Endodermal cell (in vitro differentiated cells): ENCODE data around the gene PDCD10. TPM values are rescaled to one million over a fixed set of nuclear protein-coding genes. Genes with fewer than 3 reads are reported as not detected.
A peak's percentile ranks its signal among the peaks of the same experiment; 100 is the strongest.

Experiments
- DNase-seq: peaks from one replicate; pipeline ENCODE4 v3.0.0-alpha.2; 2017
- H3K27ac ChIP-seq: 2 replicates; pipeline ENCODE4 v1.5.1; 2013; ENCODE audit warnings: mild to moderate bottlenecking, low read depth, low read length, moderate library complexity
- H3K27me3 ChIP-seq: 2 replicates; pipeline ENCODE4 v1.6.1; 2013; ENCODE audit warnings: mild to moderate bottlenecking, low read length, moderate library complexity; ENCODE audit not compliant: insufficient read depth, control insufficient read depth, poor library complexity, severe bottlenecking
- H3K36me3 ChIP-seq: 2 replicates; pipeline ENCODE4 v1.7.0; 2013; ENCODE audit warnings: mild to moderate bottlenecking, low read length, moderate library complexity; ENCODE audit not compliant: control insufficient read depth, insufficient read depth
- H3K4me1 ChIP-seq: one replicate; pipeline ENCODE4 v1.7.0; 2013; ENCODE audit warnings: low read length; ENCODE audit not compliant: control insufficient read depth, insufficient read depth
- H3K4me3 ChIP-seq: 2 replicates; pipeline ENCODE4 v1.5.1; 2013; ENCODE audit warnings: mild to moderate bottlenecking, low read length, moderate library complexity
- H3K9ac ChIP-seq: 2 replicates; pipeline ENCODE4 v1.6.1; 2013; ENCODE audit warnings: mild to moderate bottlenecking, low read length, moderate library complexity; ENCODE audit not compliant: poor library complexity, severe bottlenecking; ENCODE audit errors: extremely low read depth
- H3K9me3 ChIP-seq: 2 replicates; pipeline ENCODE4 v1.6.1; 2013; ENCODE audit warnings: mild to moderate bottlenecking, low read length, moderate library complexity; ENCODE audit not compliant: control insufficient read depth
- H3K27ac Mint-ChIP-seq: 2 replicates; pipeline ENCODE4 v1.8.0; 2020; ENCODE audit warnings: mixed read lengths
- H3K27me3 Mint-ChIP-seq: 2 replicates; pipeline ENCODE4 v1.8.0; 2021; ENCODE audit warnings: mild to moderate bottlenecking, mixed read lengths; ENCODE audit not compliant: insufficient read depth
- H3K36me3 Mint-ChIP-seq: 2 replicates; pipeline ENCODE4 v1.8.0; 2020; ENCODE audit warnings: low read depth, mixed read lengths
- H3K4me1 Mint-ChIP-seq: 2 replicates; pipeline ENCODE4 v1.8.0; 2020; ENCODE audit warnings: mixed read lengths
- H3K4me3 Mint-ChIP-seq: 2 replicates; pipeline ENCODE4 v1.8.0; 2020; ENCODE audit warnings: mild to moderate bottlenecking, moderate library complexity, mixed read lengths
- H3K9me3 Mint-ChIP-seq: 2 replicates; pipeline ENCODE4 v1.8.0; 2020; ENCODE audit warnings: mild to moderate bottlenecking, mixed read lengths
- CTCF ChIP-seq: fragments of 200-600 bp; sonication (generic); conservative IDR thresholded peaks from 2 replicates; pipeline ENCODE4 v1.5.0; 2021; ENCODE audit warnings: antibody characterized with exemption, mild to moderate bottlenecking
- WGBS, 2 experiments: methylation state at CpG; one replicate each; pipeline versions ENCODE4 v1.1.5 to v1.1.7; 2013; ENCODE audit warnings: missing lambda C conversion rate in 2 of 2, mixed read lengths in 1 of 2; ENCODE audit not compliant: insufficient coverage in 1 of 2, insufficient read length in 1 of 2; 5-methylcytosine and 5-hydroxymethylcytosine counted together
- total RNA-seq, 2 donors: library from RNA; stranded (reverse); fragmentation: NEBNext Ultra II Directional in 1 of 2; extraction: Animal tissue kit (Norgen Biotek cat#: 25700) in 1 of 2; gene quantifications; 2 replicates in 1 of 2; 3 replicates in 1 of 2; pipeline ENCODE4 v1.2.1, GENCODE V29; 2021

PDCD10 gene
- total RNA-seq, 2 donors from 2014 or later: 75.2 to 84.8 TPM

GRCh38 chr3:167653155-167653554 lies 81.5 kb downstream of the PDCD10 start:
- Mint-ChIP-seq H3K9me3 (no peaks in the 10 kb centered on the region), H3K4me1 (peaks cover 16% of the 10 kb centered on the region), H3K4me3 (no peak overlapping the region), H3K27me3 (no peaks in the 10 kb centered on the region), H3K36me3 (no peaks in the 10 kb centered on the region), H3K27ac (peak overlapping the region; percentile 79)
- 73 to 91% methylated on average over 1 of the region's 1 CpG for WGBS, 2 experiments
- no peaks in the 10 kb centered on the region for H3K36me3 ChIP-seq
- H3K27me3 ChIP-seq: no peaks in the 10 kb centered on the region
- TF ChIP-seq CTCF: no peak
- no peak for DNase-seq
- no peak overlapping the region for H3K9ac ChIP-seq
- peaks cover 3% of the 10 kb centered on the region for H3K4me1 ChIP-seq
- H3K9me3 ChIP-seq: no peaks in the 10 kb centered on the region
- peak overlapping the region; percentile 71 for H3K27ac ChIP-seq
- H3K4me3 ChIP-seq: no peak overlapping the region

GRCh38 chr3:167651826-167652225 lies 82.9 kb downstream of the PDCD10 start:
- DNase-seq: no peak
- H3K36me3 ChIP-seq: no peaks in the 10 kb centered on the region
- Mint-ChIP-seq H3K27me3 (no peaks in the 10 kb centered on the region), H3K9me3 (no peaks in the 10 kb centered on the region), H3K4me3 (no peak overlapping the region), H3K36me3 (no peaks in the 10 kb centered on the region), H3K27ac (no peak overlapping the region), H3K4me1 (peaks cover 7% of the 10 kb centered on the region)
- no peak overlapping the region for H3K27ac ChIP-seq
- TF ChIP-seq CTCF: no peak
- H3K4me1 ChIP-seq: no peaks in the 10 kb centered on the region
- no peak overlapping the region for H3K9ac ChIP-seq
- H3K27me3 ChIP-seq: no peaks in the 10 kb centered on the region
- WGBS, 2 experiments: 91 to 100% methylated on average over 1 of the region's 1 CpG
- no peak overlapping the region for H3K4me3 ChIP-seq
- no peaks in the 10 kb centered on the region for H3K9me3 ChIP-seq

GRCh38 chr3:167650459-167650858 lies 84.2 kb downstream of the PDCD10 start:
- 83% methylated on average over 2 of the region's 2 CpGs; no CpG with 5 or more reads in 1 of the 2 experiments for WGBS, 2 experiments
- DNase-seq: no peak

More at GRCh38 chr3:167650459-167650858, 84.2 kb downstream of the PDCD10 start:
- Mint-ChIP-seq H3K9me3 (peaks cover 2% of the 10 kb centered on the region), H3K27ac (no peak overlapping the region), H3K4me1 (peaks cover 7% of the 10 kb centered on the region), H3K36me3 (no peaks in the 10 kb centered on the region), H3K27me3 (no peaks in the 10 kb centered on the region), H3K4me3 (no peak overlapping the region)
- Histone ChIP-seq H3K4me3 (no peak overlapping the region), H3K9me3 (no peaks in the 10 kb centered on the region), H3K27ac (no peak overlapping the region), H3K36me3 (no peaks in the 10 kb centered on the region), H3K9ac (no peak overlapping the region), H3K27me3 (no peaks in the 10 kb centered on the region), H3K4me1 (no peaks in the 10 kb centered on the region)
- no peak for TF ChIP-seq CTCF
